ENCODE results near the gene AAR2.

AAR2 gene

GRCh38 chr20:36267605-36268381, 31.5 kb downstream of the AAR2 start:
- no peaks in the 10 kb centered on the region for H3K4me1 ChIP-seq (ENCODE audit: insufficient read depth, poor library complexity, severe bottlenecking)
- no peak for TF ChIP-seq CTCF (IDR thresholded peaks at IDR 0.05; ENCODE audit: poor library complexity, severe bottlenecking)
- H3K9me3 ChIP-seq (ENCODE audit: severe bottlenecking): no peaks in the 10 kb centered on the region
- no peaks in the 10 kb centered on the region for H3K36me3 ChIP-seq (ENCODE audit: low read depth)
- no peaks in the 10 kb centered on the region for H3K27me3 ChIP-seq (ENCODE audit: insufficient read depth, poor library complexity, severe bottlenecking)
- peak; percentile 80 for DNase-seq (ENCODE audit: low spot score)
- H3K4me3 ChIP-seq (ENCODE audit: severe bottlenecking): no peak overlapping the region
- ATAC-seq (ENCODE audit: low read depth): no peak
- no peak overlapping the region for H3K27ac ChIP-seq (ENCODE audit: poor library complexity, severe bottlenecking)

- no peak for ATAC-seq (ENCODE audit: low read depth)
- Histone ChIP-seq H3K36me3 (ENCODE audit: low read depth) (no peaks in the 10 kb centered on the region), H3K27ac (ENCODE audit: poor library complexity, severe bottlenecking) (no peak overlapping the region), H3K27me3 (ENCODE audit: insufficient read depth, poor library complexity, severe bottlenecking) (no peaks in the 10 kb centered on the region), H3K9me3 (ENCODE audit: severe bottlenecking) (no peaks in the 10 kb centered on the region), H3K4me1 (ENCODE audit: insufficient read depth, poor library complexity, severe bottlenecking) (no peaks in the 10 kb centered on the region), H3K4me3 (ENCODE audit: severe bottlenecking) (no peak overlapping the region)
- TF ChIP-seq CTCF (IDR thresholded peaks at IDR 0.05; ENCODE audit: poor library complexity, severe bottlenecking): no peak
- no peak for DNase-seq (ENCODE audit: low spot score)
These were observed 32.4 kb downstream of the AAR2 start for GRCh38 chr20:36268440-36269342.

GRCh38 chr20:36269507-36269906, 33.2 kb downstream of the AAR2 start:
- no peak for TF ChIP-seq CTCF (IDR thresholded peaks at IDR 0.05; ENCODE audit: poor library complexity, severe bottlenecking)
- no peak overlapping the region for H3K4me3 ChIP-seq (ENCODE audit: severe bottlenecking)
- no peaks in the 10 kb centered on the region for H3K9me3 ChIP-seq (ENCODE audit: severe bottlenecking)
- ATAC-seq (ENCODE audit: low read depth) (no peak), DNase-seq (ENCODE audit: low spot score) (no peak)
- H3K4me1 ChIP-seq (ENCODE audit: insufficient read depth, poor library complexity, severe bottlenecking): no peaks in the 10 kb centered on the region
- H3K27ac ChIP-seq (ENCODE audit: poor library complexity, severe bottlenecking): no peak overlapping the region
- H3K36me3 ChIP-seq (ENCODE audit: low read depth): no peaks in the 10 kb centered on the region
- no peaks in the 10 kb centered on the region for H3K27me3 ChIP-seq (ENCODE audit: insufficient read depth, poor library complexity, severe bottlenecking)

- no peaks in the 10 kb centered on the region for H3K27me3 ChIP-seq (ENCODE audit: insufficient read depth, poor library complexity, severe bottlenecking)
- TF ChIP-seq CTCF (IDR thresholded peaks at IDR 0.05; ENCODE audit: poor library complexity, severe bottlenecking): no peak
- H3K4me1 ChIP-seq (ENCODE audit: insufficient read depth, poor library complexity, severe bottlenecking): no peaks in the 10 kb centered on the region
- H3K4me3 ChIP-seq (ENCODE audit: severe bottlenecking): no peak overlapping the region
- no peak overlapping the region for H3K27ac ChIP-seq (ENCODE audit: poor library complexity, severe bottlenecking)
- no peaks in the 10 kb centered on the region for H3K9me3 ChIP-seq (ENCODE audit: severe bottlenecking)
- ATAC-seq (ENCODE audit: low read depth): peak; percentile 16; the same call in 1 of the 3 replicates
- no peaks in the 10 kb centered on the region for H3K36me3 ChIP-seq (ENCODE audit: low read depth)
- no peak for DNase-seq (ENCODE audit: low spot score)
These were observed 34.7 kb downstream of the AAR2 start for GRCh38 chr20:36270744-36271638.
